NK-92 (cell line): ENCODE measurements around the gene STARD6.
"Not testable (repeated sequence)": the region's sequence is repeated elsewhere in the genome, so short reads cannot be mapped to it uniquely, and the experiment has no call there.

Experiments
- DNase-seq: peaks from one replicate; lab custom pipeline; 2025; ENCODE audit not compliant: unreplicated experiment; lab: John Stamatoyannopoulos, UW

Gene STARD6, protein sequence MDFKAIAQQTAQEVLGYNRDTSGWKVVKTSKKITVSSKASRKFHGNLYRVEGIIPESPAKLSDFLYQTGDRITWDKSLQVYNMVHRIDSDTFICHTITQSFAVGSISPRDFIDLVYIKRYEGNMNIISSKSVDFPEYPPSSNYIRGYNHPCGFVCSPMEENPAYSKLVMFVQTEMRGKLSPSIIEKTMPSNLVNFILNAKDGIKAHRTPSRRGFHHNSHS

DNA sequence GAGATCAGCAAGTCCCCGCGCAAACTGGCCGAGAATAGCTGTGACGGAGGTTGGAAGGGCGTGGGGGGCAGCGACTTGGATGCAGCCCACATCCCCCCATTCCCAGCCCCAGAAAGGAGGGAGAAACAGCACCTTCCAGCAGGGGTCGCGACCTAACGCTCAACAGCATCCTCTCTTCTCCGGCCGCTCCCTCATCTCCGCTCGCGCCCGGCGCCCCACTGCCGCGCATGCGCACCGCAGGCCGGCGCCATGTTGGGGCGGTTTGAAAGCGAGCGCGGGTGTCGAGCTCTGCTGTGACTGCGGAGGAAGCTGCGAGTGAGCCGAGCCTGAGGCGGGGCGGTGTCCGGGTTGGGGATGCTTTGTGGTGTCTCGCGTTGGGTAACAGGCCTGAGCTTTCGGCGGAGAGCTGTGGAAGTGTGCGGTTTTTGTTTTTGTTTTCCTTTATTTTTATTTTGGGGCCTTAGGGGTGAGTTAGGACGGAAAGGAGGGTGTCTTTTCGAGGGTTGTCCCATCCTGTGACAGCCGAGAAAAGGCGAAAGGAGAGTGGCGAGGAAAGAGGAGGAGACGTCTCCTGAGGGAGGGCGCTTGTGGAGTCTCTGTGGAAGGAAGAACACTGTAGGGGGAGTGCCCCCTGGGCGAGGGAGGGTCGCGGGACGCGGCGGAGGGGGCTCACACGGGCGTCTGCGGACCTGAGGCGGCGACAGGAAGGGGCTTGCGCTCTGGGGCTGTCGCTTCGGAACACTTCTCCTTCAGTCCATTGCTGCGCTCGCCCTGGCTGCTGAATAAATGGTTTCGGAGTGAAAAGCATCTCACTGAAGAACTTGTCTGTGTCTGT is at the start of gene STARD6, which contains the start of gene C18orf54:
TSS of gene STARD6 (minus strand) at position 199 of the 835 bp plus-strand sequence. CDS start 3,285 bp downstream, outside the sequence.
TSS of gene C18orf54 (plus strand) at position 247 of the 835 bp plus-strand sequence. CDS start 2,667 bp downstream, outside the sequence.
- peak; percentile 49 for DNase-seq

DNA sequence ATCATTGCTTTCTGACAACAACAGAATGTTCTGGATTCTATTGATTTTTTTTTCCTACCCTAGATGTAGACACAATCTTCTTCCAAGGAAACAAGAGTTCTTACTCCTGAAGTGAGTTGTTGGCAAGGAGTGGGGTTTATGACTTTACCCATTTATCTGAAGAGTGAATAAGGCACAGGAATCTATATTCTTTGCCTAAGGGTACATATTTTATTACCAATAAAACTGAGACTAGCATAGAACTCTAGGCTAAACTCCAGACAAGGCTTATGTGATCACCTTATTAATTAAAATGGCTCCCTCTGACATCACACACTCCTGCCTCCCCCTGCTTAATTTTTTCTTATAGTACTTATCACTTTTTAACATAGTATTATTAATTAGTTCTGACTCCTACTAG is 47.6 kb upstream of the STARD6 start:
- no peak for DNase-seq

DNA sequence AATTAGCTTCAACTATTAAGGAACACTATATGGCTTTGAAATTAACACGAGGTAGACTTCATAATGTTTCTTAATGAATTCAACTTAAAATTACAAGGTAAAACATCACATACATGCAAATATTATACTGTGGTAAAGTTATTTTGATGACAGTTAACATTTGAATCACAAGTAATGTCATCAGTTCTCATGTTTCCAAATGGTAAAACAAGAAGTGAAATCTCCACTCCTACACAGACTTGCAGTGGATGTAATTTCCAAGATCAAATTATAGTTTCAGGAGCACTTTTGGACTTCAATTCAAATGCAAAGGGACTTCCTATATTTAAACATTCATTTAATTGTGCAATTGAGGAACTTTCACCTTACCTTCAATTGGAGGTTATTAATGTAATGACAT is 39.1 kb upstream of the STARD6 start:
- no peak for DNase-seq

DNA sequence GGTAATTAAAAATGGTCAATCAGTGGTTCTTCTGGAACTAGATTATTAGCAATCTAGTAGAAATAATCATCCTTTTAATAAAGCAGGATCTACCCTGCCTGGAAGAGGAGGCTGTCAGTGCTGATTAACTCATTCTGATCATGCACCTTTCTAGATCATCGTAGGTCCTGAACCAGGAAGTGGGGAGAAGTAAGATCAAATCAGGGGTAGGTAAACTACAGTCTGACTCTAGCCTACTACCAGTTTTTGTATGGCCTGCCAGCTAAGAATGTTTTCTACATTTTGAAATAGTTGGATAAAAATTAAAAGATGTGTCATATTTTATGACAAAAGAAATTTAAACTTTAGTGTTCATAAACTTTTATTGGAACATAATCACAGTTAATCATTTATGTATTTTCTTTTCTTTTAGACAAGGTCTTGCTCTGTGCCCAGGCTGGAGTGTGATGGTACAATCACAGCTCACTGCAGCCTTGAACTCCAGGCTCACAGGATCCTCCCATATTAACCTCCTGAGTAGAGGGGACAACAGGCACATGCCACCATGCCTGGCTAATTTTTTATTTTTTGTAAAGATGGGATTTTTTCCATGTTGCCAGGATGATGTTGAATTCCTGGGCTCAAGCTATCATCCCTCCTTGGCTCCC is 36.1 kb upstream of the STARD6 start:
- DNase-seq: no peak

DNA sequence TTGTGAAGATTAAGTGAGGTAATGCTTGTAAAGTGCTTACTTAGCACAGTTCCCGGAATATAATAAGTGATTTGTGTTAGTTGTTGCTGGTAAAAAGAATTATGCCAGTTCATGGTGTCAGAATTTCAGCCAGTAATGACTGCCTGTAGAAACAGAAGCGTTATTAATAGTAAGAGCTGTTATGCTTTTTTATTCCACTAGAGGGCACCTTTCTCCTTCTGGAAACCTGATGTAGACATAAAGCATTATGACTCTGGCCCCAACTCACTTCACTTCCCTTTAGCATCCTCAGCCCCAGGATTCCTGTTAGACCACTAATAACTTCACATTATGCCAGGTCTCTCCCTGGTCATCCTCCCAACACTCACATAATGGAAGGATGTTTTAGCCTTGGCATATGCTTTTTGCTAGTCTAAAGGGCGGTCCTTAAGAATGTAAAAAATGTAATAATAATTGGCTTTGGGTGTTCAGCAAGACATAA is 34.9 kb upstream of the STARD6 start:
- no peak for DNase-seq

DNA sequence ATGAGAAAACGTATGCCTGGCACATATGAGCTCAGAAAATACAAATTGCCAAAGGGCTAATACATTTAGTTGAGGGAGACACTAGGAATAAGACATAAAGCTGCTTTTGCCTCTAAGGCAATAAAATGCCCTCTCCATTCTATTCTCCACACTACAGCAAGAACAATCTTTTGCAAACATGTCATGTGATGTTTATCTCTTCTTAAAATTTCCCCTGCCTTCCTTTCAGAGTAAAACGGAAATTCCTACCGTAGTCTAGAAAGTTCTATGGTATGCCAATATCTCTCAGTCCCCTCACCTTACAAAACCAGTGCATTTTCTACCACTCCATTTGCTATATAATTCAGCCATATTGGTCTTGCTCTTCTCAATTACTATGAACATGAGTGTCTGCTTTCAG is 33.2 kb upstream of the STARD6 start:
- DNase-seq: no peak

DNA sequence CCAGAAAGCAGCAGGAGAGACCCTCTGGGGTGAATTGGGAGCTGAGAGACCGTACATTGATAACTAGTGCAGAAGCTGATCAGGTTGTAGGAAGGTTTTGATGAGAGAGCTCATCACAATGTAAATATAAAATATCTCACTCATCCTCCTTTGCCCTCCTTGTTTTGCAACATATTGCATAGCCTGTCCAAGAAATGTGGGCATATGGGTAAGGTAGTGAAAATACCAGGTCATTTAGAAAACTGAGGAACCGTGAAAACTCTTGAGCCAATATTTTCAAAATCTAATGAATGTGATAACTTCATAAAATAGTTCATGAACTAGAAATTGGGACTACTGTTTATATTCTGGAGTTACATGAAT is 31.5 kb upstream of the STARD6 start:
- no peak for DNase-seq

DNA sequence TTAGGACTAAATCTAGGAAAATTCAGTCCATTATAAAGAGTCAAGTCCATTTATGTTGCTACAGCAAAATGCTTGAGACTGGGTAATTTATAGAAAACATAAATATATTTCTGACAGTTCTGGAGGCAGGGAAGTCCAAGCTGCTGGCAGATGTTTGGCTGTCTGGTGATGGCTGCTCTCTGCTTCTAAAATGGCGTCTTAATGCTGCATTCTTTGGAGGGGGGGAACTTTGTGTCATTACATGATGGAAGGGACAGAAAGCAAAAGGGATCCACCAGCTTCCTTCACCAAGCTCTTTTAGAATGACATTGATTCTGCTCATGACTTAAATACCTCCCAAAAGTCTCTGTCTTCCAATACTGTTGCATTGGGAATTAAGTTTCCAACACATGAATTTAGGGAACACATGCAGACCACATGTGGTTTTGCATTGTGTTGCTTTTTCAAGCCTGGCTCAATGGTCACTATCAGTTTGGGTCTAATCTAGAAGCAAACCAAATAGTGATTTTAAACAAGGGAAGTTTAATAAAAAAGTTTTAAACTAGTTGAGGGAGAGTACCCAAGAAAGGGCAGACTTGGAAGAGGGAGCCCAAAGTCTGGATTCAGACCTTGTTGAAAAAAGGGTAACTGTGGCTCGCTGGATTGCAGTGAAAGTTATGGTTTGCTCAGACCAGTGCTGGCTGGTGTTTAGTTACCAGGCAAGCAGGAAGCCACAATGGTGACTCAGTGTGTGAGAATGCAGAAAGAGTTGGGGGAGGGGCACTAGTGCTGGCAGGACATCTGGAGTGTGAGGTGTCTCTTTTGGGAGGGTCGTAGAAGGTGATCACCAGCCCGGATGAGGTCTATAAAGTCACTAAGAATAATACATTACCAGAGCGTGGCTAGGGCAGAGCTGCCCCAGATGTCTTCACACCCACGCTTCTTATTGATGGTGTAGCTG is 30.8 kb upstream of the STARD6 start:
- DNase-seq: no peak

DNA sequence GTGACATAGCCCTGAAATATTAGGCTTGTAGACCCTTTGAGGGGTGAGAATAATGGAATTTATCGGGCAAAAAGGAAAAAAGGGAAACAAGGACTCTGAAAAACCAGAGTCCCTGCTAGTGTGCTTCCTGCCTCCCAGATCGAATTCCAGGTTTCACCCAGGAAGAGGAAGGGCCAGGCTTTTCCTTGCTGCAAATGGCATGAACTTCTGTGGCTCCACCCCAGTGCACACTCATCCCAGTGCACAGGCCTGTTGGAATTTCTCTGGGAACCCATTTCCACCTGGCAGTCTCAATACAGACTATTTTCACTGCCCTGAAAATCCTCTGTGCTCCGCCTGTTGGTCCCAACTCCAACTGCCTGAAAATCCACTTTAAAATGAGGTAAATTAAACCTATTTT is 30.0 kb upstream of the STARD6 start:
- no peak for DNase-seq

DNA sequence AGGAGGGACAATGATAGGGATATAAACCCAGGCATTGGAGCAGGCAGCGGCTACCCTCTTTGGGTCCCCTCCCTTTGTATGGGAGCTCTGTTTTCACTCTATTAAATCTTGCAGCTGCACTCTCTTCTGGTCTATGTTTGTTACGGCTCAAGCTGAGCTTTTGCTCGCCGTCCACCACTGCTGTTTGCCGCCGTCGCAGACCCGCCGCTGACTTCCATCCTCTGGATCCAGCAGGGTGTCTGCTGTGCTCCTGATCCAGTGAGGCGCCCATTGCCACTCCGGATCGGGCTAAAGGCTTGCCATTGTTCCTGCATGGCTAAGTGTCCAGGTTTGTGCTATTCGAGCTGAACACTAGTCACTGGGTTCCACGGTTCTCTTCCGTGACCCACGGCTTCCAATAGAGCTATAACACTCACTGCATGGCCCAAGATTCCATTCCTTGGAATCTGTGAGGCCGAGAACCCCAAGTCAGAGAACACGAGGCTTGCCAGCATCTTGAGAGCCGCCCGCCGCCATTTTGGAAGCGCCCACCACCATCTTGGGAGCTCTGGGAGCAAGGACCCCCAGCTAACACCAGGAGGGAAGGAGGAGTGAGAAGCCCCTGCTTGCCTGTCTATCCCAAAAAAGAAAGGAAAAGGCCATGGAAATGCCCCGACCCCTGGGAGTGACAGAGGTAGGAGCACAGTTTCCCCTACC is 29.3 kb upstream of the STARD6 start:
- not testable (repeated sequence) for DNase-seq

DNA sequence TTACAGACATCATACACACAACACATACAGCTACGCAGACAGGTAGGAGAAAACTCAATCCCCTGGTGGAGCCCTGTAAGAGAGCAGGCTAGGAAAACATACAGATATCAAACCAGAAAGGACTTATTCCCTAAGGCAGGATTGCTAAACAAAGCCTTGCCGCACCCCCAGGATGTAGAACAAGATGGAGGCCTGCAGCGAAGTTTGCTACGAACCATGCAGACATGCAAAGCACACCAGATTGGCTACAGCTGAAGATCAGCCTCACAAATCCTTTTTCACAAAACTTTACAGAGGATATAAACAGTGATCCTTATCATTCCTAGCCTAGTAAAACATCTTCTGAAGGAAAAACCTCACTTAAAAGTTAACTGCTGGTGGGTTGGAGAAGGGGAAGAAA is 28.4 kb upstream of the STARD6 start:
- no peak for DNase-seq

DNA sequence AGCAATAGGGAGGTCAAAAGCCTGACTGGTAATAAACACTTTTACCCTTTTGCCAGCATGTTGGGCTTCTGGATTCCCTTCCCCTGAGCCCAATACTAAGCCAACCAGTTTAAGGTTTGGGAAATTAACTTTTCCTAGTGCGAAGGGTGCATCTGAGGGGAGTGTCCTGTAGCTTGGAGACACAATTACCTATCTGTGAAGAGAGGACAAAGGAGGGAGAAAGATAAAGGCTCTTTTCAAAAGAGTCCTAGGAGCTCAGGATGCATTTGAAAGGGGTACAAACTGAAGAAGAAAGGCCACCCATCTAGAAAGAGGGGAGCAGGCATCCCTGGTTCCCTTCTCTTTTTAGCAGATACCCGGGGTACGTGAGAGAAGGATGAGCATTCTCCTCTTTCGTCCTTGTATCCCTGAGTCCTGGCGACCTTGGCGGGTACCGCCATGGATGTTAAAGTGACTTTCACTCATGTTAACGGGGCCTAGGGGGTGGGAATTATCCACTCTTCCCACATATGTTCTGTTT is 25.1 kb upstream of the STARD6 start:
- no peak for DNase-seq

DNA sequence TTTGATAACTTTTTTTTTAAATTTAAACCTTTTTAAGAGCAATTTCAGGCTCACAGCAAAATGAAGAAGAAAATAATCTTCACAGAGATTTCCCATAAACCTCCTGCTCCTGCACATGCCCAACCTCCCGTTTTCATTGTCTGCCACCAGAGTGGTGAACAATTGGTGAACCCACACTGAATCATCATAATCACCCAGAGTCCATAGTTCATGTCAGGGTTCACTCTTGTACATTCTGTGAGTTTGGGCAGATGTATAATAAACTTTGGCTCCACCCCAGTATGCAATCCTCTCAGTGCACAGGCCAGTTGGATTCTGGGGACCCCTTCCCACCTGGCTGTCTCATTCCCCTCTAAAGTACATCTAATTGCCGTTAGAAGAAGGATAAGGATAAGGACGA is 24.4 kb upstream of the STARD6 start:
- DNase-seq: no peak

DNA sequence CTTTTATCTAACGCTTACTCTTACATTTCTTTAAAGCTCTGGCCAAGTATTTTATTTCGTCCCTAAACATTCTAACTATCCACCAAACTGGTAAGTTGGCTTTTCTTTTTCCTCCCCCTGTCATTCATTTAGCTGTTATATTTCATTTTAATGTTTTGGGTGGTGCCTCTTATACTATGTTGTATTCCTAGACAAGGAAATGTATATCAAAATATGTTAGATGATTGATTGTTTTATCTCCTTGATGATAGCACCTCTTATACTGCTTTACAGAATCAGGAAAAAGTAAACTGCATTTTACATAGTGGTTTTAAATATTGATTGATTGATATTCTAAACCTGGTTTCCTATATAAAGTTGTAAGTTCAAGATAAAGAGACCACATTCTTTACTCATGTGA is 24.0 kb upstream of the STARD6 start:
- DNase-seq: no peak

DNA sequence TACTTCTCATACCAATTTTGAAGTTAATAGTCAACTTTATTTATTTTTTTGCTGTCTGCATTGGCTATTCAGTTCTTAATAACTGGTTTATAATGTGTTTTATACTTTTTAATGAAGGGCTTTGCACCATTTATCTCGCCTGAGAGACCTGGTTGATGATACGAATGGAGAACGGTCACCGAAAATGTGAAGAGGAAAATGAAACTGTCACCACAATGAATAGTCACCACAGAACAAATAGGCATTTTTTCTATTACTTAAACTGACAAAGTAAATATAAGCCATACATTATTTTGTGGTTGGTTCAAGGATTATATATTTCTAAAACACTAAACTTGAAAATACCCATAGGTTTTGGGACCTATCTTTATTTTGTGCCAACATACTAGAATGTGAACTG is 20.4 kb upstream of the STARD6 start:
- DNase-seq: no peak

DNA sequence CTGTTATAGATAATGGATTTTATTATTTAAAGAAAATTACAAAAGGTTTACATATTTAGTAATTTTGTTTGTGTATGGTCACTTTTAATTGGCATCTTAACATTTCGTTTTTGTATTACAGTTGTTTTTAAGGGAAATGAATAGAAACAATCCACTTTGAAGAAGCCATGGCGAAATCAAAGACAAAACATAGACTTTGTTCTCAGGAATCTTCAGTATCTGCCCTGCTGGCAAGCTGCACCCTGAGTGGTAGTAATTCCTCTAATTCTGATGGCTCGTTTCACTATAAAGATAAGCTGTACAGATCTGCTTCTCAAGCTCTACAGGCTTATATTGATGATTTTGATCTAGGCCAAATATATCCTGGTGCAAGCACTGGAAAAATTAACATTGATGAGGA is 2.7 kb upstream of the STARD6 start:
- DNase-seq: no peak

DNA sequence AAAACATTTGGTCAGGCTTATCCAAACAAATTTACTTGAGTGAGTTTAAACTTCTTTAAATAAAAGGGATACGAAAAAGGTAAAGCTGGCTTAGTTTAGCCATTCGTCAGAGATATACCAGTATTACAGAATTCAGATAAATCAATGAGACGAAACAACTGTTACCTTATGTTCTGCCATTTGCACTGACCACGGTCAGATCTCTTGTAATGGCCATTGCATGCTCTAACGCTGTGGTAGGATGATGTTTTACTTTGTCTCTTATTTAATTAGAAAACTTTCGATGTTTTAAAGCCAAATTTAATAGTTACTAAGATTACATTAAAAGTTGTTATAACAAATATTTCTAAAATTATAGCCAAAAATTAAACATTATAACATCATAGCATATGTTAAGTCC is 1.6 kb upstream of the STARD6 start:
- DNase-seq: no peak

DNA sequence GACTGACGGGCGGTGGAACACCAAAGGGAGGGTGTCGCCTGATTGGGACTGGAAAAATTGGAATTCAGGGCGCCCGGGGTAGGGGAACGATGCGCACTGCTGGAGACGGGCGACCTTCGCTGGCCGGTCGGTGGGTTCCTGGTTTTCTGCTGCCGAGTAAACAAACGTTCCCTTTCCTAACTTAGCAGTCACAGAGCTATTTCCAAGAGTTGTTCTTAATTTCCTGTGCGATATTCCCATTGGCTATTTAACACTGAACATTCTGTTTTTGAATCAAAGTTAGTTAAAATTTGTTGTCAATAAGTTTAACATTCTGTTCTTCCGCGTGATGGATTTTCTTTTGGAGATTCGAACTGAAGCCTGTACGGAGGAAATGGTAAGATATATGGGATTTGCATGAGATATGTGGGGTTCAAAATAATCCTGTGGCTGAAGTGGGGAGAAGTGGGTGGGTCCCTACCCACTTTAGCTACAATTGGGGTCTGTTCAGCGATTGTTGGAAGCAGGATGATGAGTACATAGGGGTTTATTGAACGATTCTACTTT is 910 bp upstream of the STARD6 start:
- no peak for DNase-seq

DNA sequence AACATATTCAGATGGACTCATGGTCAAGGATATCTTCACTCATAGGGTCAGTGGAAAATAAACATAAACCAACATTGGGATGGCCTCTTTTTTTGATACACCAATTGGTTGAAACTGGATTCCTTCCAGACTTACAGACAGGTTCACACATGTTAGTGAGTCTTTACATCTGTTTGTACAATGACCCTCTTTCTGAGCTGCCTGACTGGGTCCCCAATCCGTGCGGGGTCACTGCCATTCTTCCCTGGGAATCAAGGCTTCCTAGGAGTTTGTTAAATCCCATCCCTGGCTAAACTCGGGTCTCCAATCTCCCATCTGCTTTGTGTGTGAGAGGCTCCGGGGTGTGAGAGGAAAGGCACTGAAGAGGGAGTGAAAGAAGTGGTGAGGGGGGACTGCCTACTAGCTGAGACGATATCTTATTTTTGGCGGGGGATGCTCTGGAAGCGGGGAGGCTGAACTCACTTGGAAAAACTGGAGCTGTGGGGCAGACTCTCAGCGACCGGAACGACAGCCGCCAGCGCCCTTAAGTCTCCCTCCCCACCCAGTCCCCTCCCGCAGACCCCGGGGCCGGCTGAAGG is 487 bp downstream of the STARD6 start:
- DNase-seq: no peak
